ENCODE data around the gene RABGAP1L. TPM values are rescaled to one million over a fixed set of nuclear protein-coding genes. Genes with fewer than 3 reads are reported as not detected.

The RABGAP1L gene
- total RNA-seq, 1 experiment from 2014 or later: 29.3 TPM

DNA sequence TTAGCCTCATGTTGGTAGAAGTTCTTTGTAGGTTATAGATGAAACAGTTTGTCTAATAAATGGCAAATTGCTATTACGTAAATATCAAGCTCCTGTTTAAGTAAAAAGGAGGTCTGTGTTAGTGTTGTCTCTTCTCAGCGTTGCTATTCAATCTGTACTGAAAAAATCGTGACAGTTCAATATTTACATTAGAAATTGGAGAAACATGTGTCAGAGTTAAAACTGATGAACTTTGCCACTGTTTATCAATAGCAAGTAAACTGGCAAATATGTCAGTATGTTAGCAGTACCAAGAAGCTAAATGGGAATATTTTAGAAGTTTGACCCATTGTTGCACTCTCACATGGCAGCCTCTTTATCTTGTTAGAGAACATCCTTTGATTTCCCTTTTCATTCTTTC lies 506.9 kb downstream of the RABGAP1L start (continued):
- TF ChIP-seq, protein P1, sequence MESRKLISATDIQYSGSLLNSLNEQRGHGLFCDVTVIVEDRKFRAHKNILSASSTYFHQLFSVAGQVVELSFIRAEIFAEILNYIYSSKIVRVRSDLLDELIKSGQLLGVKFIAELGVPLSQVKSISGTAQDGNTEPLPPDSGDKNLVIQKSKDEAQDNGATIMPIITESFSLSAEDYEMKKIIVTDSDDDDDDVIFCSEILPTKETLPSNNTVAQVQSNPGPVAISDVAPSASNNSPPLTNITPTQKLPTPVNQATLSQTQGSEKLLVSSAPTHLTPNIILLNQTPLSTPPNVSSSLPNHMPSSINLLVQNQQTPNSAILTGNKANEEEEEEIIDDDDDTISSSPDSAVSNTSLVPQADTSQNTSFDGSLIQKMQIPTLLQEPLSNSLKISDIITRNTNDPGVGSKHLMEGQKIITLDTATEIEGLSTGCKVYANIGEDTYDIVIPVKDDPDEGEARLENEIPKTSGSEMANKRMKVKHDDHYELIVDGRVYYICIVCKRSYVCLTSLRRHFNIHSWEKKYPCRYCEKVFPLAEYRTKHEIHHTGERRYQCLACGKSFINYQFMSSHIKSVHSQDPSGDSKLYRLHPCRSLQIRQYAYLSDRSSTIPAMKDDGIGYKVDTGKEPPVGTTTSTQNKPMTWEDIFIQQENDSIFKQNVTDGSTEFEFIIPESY (IDR thresholded peaks at IDR 0.05; ENCODE audit: extremely low read depth, insufficient replicate concordance, low read length): no peak

DNA sequence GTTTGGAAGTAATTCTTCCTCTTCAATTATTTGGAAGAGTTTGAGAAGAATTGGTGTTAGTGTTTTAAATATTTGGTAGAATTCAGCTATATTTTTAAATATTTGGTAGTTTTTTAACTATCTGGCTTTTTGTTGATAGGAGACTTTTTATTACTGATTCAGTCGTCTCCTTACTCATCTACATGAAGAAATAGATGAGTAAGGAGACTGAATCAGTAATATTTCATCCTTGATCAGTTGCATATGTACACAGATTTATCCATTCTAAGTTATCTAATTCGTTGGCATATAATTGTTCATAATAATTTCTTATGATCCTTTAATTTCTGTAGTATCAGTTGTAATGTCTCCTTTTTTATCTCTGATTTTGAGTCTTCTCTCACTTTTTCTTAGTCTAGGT lies 512.5 kb downstream of the RABGAP1L start:
- CTCF ChIA-PET: no interaction called here

More for the DNA sequence above, 512.5 kb downstream of the RABGAP1L start:
- H4K20me1 ChIP-seq (ENCODE audit: insufficient read depth): no peaks in the 10 kb centered on the region
- H3K4me3 ChIP-seq (replicated peaks in 1 of 2; ENCODE audit: low read depth in 1 of 2, low read length in 2 of 2): no peak overlapping the region
- H3K9me2 ChIP-seq (ENCODE audit: insufficient read depth): no peaks in the 10 kb centered on the region
- no peaks in the 10 kb centered on the region for H3K79me2 ChIP-seq (ENCODE audit: insufficient read depth, low read length)
- no TSS peak for BruUV-seq (replicated peaks)
- H3K36me3 ChIP-seq (ENCODE audit: control insufficient read depth in 1 of 2, insufficient read depth in 2 of 2, low read length in 2 of 2): no peaks in the 10 kb centered on the region
- no peak overlapping the region for H3K27ac ChIP-seq (ENCODE audit: low read depth, low read length)
- no peak for ATAC-seq
- H3K9ac ChIP-seq (ENCODE audit: low read length): no peak overlapping the region
- H3K4me1 ChIP-seq (ENCODE audit: control insufficient read depth in 1 of 2, insufficient read depth in 2 of 2, low read length in 2 of 2): no peaks in the 10 kb centered on the region
- intact Hi-C loops (cut with micrococcal nuclease): no loop called here
- H3K9me3 ChIP-seq (ENCODE audit: control insufficient read depth in 1 of 2, insufficient read depth in 1 of 2, low read depth in 1 of 2, low read length in 2 of 2): no peaks in the 10 kb centered on the region
- H2AFZ ChIP-seq (ENCODE audit: low read depth, low read length, poor library complexity, severe bottlenecking): no peak overlapping the region
- ChIA-PET RAD21 (ENCODE audit: low non-redundant PET in 1 of 2, low total read pairs in 2 of 2, uncharacterized antibody in 2 of 2, unreplicated experiment in 2 of 2) (no interaction called here), POLR2A (no interaction called here)
- no peak for DNase-seq (ENCODE audit: low read depth, low spot score)
- no peak overlapping the region for H3K4me2 ChIP-seq (ENCODE audit: low read length)
- no peaks in the 10 kb centered on the region for H3K27me3 ChIP-seq (ENCODE audit: insufficient read depth, low read length)
- TF ChIP-seq, protein P2, sequence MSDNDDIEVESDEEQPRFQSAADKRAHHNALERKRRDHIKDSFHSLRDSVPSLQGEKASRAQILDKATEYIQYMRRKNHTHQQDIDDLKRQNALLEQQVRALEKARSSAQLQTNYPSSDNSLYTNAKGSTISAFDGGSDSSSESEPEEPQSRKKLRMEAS (IDR thresholded peaks at IDR 0.05): no peak
- TF ChIP-seq, protein P3, sequence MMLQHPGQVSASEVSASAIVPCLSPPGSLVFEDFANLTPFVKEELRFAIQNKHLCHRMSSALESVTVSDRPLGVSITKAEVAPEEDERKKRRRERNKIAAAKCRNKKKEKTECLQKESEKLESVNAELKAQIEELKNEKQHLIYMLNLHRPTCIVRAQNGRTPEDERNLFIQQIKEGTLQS (IDR thresholded peaks at IDR 0.05): no peak
- TF ChIP-seq EZH2phosphoT487 (IDR thresholded peaks at IDR 0.05; ENCODE audit: borderline replicate concordance) (no peak), EZH2 (IDR thresholded peaks at IDR 0.05) (no peak), POLR2A (IDR thresholded peaks at IDR 0.05; ENCODE audit: borderline replicate concordance, extremely low read depth, insufficient read depth, insufficient read length) (no peak), SRF (IDR thresholded peaks at IDR 0.05; ENCODE audit: low read depth) (no peak), ZFX (IDR thresholded peaks at IDR 0.05) (no peak), CEBPB (IDR thresholded peaks at IDR 0.05; ENCODE audit: low read depth) (no peak), JUND (IDR thresholded peaks at IDR 0.05) (no peak), ELF1 (IDR thresholded peaks at IDR 0.05; ENCODE audit: borderline replicate concordance, low read depth) (no peak), SP1 (IDR thresholded peaks at IDR 0.05; ENCODE audit: low read depth) (no peak), CBX3 (IDR thresholded peaks at IDR 0.05; ENCODE audit: low read depth) (no peak), RAD21 (IDR thresholded peaks at IDR 0.05; ENCODE audit: low read depth) (no peak), ZNF274 (IDR thresholded peaks at IDR 0.05; ENCODE audit: low read depth, low read length) (no peak)
- TF ChIP-seq, protein P4, sequence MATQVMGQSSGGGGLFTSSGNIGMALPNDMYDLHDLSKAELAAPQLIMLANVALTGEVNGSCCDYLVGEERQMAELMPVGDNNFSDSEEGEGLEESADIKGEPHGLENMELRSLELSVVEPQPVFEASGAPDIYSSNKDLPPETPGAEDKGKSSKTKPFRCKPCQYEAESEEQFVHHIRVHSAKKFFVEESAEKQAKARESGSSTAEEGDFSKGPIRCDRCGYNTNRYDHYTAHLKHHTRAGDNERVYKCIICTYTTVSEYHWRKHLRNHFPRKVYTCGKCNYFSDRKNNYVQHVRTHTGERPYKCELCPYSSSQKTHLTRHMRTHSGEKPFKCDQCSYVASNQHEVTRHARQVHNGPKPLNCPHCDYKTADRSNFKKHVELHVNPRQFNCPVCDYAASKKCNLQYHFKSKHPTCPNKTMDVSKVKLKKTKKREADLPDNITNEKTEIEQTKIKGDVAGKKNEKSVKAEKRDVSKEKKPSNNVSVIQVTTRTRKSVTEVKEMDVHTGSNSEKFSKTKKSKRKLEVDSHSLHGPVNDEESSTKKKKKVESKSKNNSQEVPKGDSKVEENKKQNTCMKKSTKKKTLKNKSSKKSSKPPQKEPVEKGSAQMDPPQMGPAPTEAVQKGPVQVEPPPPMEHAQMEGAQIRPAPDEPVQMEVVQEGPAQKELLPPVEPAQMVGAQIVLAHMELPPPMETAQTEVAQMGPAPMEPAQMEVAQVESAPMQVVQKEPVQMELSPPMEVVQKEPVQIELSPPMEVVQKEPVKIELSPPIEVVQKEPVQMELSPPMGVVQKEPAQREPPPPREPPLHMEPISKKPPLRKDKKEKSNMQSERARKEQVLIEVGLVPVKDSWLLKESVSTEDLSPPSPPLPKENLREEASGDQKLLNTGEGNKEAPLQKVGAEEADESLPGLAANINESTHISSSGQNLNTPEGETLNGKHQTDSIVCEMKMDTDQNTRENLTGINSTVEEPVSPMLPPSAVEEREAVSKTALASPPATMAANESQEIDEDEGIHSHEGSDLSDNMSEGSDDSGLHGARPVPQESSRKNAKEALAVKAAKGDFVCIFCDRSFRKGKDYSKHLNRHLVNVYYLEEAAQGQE (IDR thresholded peaks at IDR 0.05; ENCODE audit: low read depth): no peak

Measured in HCT116 (cell line).